NCI-H1105 (cell line): ENCODE results near the gene C12orf42.

Experiments used
- DNase-seq: peaks from one replicate; lab custom pipeline; 2025; lab: John Stamatoyannopoulos, UW

Gene C12orf42

DNA sequence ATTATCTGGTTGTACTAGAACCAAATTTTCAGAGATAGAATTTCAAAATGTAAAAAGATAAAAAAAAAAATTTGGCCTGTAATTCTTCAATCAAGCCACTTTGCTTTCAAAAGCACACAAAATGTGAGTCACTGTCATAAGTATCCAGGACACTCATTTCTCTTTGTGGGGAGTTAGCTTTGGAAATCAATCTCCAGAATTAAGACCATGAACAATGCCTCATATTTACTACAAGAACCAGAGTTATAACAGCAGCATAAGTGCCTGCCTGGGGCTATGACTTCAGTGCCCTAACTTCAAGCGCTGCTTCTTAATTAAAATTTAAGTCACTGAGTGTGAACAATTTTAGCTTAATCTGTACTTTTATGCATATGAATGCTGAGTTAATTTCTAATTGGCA lies 162.1 kb downstream of the C12orf42 start:
- no peak for DNase-seq

DNA sequence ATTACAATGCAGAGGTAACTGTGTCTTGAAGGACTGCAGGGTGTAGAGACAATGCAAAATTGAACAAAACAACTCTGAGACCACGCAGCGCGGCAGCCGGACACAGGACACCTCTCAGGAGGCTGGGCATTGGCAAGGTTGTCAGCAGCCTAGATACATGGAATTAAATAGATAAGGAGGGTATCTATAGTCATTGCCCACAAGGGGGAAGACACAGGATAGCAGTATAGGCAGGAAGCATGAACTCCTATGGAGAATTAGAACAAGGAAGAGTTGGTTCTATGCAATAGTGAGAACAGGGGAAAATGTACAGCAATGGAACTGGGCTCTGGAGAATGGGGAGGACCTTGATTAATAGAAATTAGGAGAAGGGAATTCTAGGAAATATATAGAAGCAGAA lies 164.1 kb downstream of the C12orf42 start:
- no peak for DNase-seq

DNA sequence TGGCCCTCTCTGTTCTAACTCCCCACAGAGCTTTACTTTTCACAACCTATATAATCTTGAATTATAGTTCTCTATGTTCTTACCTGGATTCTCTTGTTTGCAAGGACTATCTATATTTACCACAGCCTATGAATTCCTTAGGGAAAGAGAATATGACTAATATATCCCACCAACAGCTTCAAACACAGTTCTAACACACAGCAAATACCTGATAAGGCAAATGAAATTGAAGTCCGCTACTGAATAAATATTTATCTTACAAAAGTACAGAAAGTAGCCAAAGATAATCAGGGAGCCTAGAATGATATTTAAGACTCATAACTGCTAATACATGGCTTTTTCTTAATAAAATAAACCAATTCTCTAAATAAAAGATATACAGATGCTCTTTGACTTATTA lies 165.1 kb downstream of the C12orf42 start:
- DNase-seq, result no peak

DNA sequence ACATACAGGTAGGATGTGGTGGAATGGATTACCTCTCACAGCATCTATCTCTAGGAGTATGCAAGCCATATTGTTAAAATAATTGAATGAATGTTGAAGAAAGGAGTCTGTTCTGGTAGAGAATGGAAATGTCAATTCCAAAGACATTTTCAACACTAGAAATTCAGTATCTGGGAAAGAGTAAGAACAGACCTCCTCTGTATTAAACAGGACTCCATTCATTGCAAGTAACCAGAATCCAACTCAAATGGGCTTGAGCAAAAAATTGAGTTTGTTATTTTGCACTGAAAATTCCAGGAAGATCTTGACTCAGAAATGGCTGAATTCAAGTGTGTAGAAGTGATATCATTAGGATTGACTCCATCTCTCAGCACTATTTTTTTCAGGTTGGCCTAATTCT lies 168.1 kb downstream of the C12orf42 start:
- DNase-seq, result no peak

DNA sequence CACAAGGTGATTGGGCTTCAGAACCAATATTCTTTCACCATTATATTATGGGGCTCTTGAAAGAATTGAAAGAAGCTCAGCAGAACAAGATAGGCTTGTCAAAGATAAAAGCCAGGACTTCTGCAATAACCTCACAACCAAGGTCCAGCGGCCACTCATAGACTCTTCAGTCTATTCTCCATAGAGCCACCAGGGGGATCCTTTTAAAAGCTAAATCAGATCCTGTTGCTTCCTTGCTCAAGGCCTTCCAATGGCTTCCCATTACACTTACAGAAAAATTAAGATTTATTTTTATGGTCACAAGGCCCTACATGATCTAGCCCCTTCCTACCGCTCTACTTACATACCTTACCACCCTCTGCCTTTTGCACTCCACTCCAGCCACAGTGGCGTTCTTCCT lies 169.6 kb downstream of the C12orf42 start:
- DNase-seq, result no peak

GRCh38 chr12:103318566-103318965 lies 177.2 kb downstream of the C12orf42 start:
- DNase-seq, result peak; percentile 79

DNA sequence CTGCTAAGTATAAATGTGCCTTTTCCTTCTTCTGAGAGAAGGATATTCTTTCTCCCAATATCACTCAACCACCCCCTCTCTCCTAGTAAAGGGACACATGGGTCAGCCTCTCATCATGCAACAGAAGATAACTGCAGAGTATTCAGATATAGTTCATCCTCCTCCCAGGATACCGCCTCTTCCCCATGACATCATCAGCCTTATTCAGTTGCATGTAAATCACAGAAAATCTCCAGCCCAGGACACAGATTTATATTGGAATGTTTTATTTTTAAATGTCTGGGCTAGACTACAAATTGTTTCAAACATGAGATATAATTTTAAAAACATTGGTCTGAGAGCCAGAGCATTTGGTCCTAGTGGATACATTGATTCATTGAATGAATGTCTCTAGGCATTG lies 178.5 kb downstream of the C12orf42 start:
- no peak for DNase-seq

GRCh38 chr12:103314786-103315185 lies 181.0 kb downstream of the C12orf42 start:
- DNase-seq, result no peak

- no peak for DNase-seq
Measured at GRCh38 chr12:103313894-103314293, 181.9 kb downstream of the C12orf42 start.

GRCh38 chr12:103312742-103313354 lies 182.9 kb downstream of the C12orf42 start:
- no peak for DNase-seq

- no peak for DNase-seq
Measured at GRCh38 chr12:103310546-103311270, 185.1 kb downstream of the C12orf42 start.

- no peak for DNase-seq
Measured at GRCh38 chr12:103308396-103308795, 187.4 kb downstream of the C12orf42 start.

- no peak for DNase-seq
Measured at GRCh38 chr12:103303484-103303883, 192.3 kb downstream of the C12orf42 start.

- DNase-seq, result no peak
Measured at GRCh38 chr12:103301642-103302591, 193.9 kb downstream of the C12orf42 start.

GRCh38 chr12:103288016-103288415 lies 207.8 kb downstream of the C12orf42 start:
- no peak for DNase-seq

GRCh38 chr12:103282124-103282523 lies 213.6 kb downstream of the C12orf42 start:
- no peak for DNase-seq

DNA sequence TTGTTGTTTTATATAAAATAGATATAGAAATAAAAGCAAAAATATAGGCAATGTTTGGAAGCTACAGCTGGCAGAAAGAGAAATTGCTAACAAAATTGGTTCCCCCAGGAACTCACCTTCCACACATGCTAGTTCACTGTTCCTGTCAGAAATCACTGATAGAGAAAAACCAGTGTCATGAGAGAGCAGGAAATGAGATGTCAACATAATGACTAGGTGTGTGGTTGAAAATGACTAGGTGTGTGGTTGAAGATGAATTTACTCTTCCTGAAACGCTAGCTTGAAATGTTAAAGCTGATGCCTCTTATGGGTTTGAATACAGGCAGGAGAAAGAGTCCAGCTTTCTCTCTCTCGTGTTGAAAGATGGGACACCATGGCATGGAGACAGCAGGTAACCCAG lies 216.3 kb downstream of the C12orf42 start:
- DNase-seq, result no peak

DNA sequence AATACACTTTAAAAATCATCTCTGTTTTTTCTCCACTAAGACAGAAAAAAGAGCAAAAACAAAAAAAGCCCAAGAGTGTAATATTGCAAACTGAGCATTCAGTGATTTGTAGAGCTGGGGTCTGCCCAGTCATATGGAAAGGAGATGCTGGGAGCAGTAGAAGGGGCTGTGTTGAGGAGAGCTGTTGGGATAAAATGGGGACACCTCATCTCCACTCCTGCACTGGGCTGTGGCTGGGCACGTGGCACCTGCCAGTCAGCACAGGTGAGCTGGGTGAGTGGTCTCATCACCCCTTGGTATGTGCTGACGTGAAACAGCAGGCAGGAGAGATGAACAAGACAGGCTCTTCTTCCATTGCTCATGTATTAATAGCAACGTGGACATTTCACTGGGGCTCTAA lies 217.4 kb downstream of the C12orf42 start:
- no peak for DNase-seq

DNA sequence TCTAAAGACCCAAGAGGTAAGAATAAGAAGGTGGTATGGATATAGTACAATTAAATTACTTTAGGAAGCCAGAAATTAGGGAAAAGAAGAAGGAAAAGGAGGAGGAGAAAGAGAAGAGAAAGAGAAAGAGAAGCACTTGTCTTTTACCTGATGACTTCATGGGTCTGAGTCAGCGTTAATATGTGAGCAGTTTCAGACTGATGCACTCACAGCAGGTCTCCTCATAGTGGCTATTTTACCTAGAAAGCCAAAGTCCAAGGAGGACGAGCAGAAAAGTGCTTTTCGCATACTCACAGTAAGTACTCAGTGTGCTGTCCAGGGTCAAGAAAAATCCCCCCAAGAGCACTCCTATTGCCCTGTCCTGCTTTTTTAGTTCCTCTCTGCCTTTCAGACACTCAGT lies 222.1 kb downstream of the C12orf42 start:
- no peak for DNase-seq

- no peak for DNase-seq
Measured at GRCh38 chr12:103272949-103273348, 222.8 kb downstream of the C12orf42 start.

GRCh38 chr12:103269946-103270345 lies 225.8 kb downstream of the C12orf42 start:
- DNase-seq, result no peak

DNA sequence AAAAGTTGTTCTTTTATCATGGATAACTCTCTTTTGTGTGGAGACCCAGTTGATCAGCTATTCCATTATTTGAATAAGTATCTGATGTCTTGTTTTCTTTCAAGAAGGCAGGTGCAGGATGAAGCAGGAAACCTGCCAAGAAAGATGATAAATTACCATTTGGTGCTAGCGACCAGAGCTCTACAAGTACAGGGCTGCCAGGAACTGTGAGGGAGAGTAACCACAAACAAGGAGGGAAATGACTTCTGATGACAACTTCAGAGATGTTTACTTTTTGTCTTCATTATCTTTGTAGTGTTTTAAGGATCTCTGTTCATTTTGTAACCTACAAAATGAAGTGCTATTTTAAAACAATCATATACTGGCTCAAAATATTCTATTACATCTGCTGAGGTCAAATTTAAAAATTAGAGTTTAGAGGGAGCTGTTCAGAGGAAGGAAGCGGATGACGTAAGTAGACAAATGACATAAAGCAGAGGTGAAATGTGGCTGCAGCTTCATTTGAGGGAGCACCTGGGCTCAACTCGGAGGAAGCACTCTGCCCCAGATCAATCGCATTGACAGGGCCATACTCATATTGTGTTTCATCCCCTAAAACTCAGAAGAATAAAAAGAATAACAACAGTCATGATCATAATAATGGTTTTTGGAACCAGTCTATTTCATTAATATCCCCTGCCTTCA lies 226.8 kb downstream of the C12orf42 start:
- peak; percentile 96 for DNase-seq
